ENCODE data around the gene HOXC6. TPM values are rescaled to one million over a fixed set of nuclear protein-coding genes. Genes with fewer than 3 reads are reported as not detected.
A peak's percentile ranks its signal among the peaks of the same experiment; 100 is the strongest.

Gene HOXC6
- total RNA-seq, 1 experiment from 2014 or later: 2.8 TPM

DNA sequence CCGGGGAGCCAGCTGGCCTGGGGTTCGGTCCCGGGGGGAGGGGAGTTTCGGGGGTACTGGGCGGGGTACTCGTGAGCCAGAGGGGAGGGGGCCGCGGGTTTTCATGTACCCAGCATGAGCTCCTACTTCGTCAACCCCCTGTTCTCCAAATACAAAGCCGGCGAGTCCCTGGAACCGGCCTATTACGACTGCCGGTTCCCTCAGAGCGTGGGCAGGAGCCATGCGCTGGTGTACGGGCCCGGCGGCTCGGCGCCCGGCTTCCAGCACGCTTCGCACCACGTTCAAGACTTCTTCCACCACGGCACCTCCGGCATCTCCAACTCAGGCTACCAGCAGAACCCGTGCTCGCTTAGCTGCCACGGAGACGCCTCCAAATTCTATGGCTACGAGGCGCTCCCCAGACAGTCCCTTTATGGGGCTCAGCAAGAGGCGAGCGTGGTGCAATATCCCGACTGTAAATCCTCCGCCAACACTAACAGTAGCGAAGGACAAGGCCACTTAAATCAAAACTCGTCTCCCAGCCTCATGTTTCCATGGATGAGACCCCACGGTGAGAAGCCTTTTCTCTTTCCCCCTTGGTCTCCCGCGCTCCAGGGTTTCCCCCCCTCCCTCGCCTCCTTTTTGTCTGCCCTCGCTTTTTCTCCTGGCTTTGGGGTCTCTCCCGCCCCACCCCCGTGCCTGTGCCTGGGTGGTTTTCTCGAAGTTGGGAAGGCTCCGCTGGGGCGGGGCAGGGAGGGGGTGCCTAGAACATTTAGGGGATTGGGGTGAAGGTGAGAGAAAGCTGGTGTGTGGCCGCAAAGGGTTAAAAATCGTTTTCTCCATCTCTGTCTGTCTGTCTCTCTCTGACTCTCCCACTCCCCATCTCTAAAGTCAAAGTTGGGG, 18.8 kb upstream of the HOXC6 start:
- Histone ChIP-seq H3F3A (ENCODE audit: low read length, unreplicated experiment) (no peaks in the 10 kb centered on the region), H3K4me3 (ENCODE audit: low read length) (peak overlapping the region; percentile 78), H4K20me1 (ENCODE audit: low read length) (no peaks in the 10 kb centered on the region), H3K9ac (ENCODE audit: low read length) (peak overlapping the region; percentile 75), H3K79me2 (ENCODE audit: low read length) (peaks cover 24% of the 10 kb centered on the region), H3K9me3 (ENCODE audit: low read length) (no peaks in the 10 kb centered on the region), H3K4me2 (ENCODE audit: low read length) (peak overlapping the region; percentile 99), H2AFZ (ENCODE audit: low read length) (peak overlapping the region; percentile 94), H3K27ac (ENCODE audit: low read length) (no peak overlapping the region), H3K4me1 (ENCODE audit: insufficient read depth, low read length) (peaks cover 48% of the 10 kb centered on the region), H3K36me3 (ENCODE audit: low read depth, low read length) (no peaks in the 10 kb centered on the region), H3K9me2 (replicated peaks; ENCODE audit: low read length) (no peaks in the 10 kb centered on the region), H3K27me3 (ENCODE audit: low read length) (no peaks in the 10 kb centered on the region)
- DNase-seq: peak; percentile 46
- TF ChIP-seq EZH2phosphoT487 (IDR thresholded peaks at IDR 0.05; ENCODE audit: borderline replicate concordance, low read length): no peak
- TF ChIP-seq EZH2 (IDR thresholded peaks at IDR 0.05; ENCODE audit: low read length, unreplicated experiment): no peak
- TF ChIP-seq CTCF (conservative IDR thresholded peaks at IDR 0.05; ENCODE audit: low read depth, low read length): no peak
- BruUV-seq (replicated peaks): TSS peak; percentile 49
- peak; percentile 57 for ATAC-seq
- ChIA-PET POLR2A (ENCODE audit: unreplicated experiment) (interaction anchor here (0.6 to 0.7 kb wide), 5 partner anchors 18 to 319 kb away, joined by 8 to 31 read pairs (median 14); partner anchors contain the start of gene HOXC6), CTCF (interaction anchor here (0.6 to 1.2 kb wide), 21 partner anchors 8 to 748 kb away, joined by 3 to 45 read pairs (median 7); partner anchors contain the start of genes HOXC6 and SMUG1)
- intact Hi-C loops (cut with micrococcal nuclease): no loop called here

- Histone ChIP-seq H3K27me3 (ENCODE audit: low read length) (no peaks in the 10 kb centered on the region), H2AFZ (ENCODE audit: low read length) (peak overlapping the region; percentile 94), H4K20me1 (ENCODE audit: low read length) (no peaks in the 10 kb centered on the region), H3K4me1 (ENCODE audit: insufficient read depth, low read length) (peaks cover 48% of the 10 kb centered on the region), H3K36me3 (ENCODE audit: low read depth, low read length) (no peaks in the 10 kb centered on the region), H3K4me2 (ENCODE audit: low read length) (peak overlapping the region; percentile 99), H3K79me2 (ENCODE audit: low read length) (peaks cover 24% of the 10 kb centered on the region), H3K9me2 (replicated peaks; ENCODE audit: low read length) (no peaks in the 10 kb centered on the region), H3K9me3 (ENCODE audit: low read length) (no peaks in the 10 kb centered on the region), H3K9ac (ENCODE audit: low read length) (peak overlapping the region; percentile 75; the same call in 1 of the 2 replicates), H3K27ac (ENCODE audit: low read length) (no peak overlapping the region), H3F3A (ENCODE audit: low read length, unreplicated experiment) (no peaks in the 10 kb centered on the region), H3K4me3 (ENCODE audit: low read length) (peak overlapping the region; percentile 78)
- DNase-seq (no peak), ATAC-seq (no peak)
- CTCF ChIA-PET: no interaction called here
- TF ChIP-seq CTCF (conservative IDR thresholded peaks at IDR 0.05; ENCODE audit: low read depth, low read length) (no peak), EZH2 (IDR thresholded peaks at IDR 0.05; ENCODE audit: low read length, unreplicated experiment) (no peak), EZH2phosphoT487 (IDR thresholded peaks at IDR 0.05; ENCODE audit: borderline replicate concordance, low read length) (no peak)
- POLR2A ChIA-PET (ENCODE audit: unreplicated experiment): interaction anchor here (0.6 kb wide), 1 partner anchor 289 kb away, joined by 3 read pairs; no protein-coding TSS in a partner anchor
- intact Hi-C loops (cut with micrococcal nuclease): no loop called here
- no TSS peak for BruUV-seq (replicated peaks)
Measured at GRCh38 chr12:54010053-54010971, 17.9 kb upstream of the HOXC6 start.

Data from PC-3 (cell line).